ENCODE data around the gene HCN2. TPM values are rescaled to one million over a fixed set of nuclear protein-coding genes. Genes with fewer than 3 reads are reported as not detected.

Gene HCN2
- total and polyA plus RNA-seq, 2 of the 13 experiments (the other 11 are each of a cell fraction or from before 2014, with no cell fraction given) = 0.01 TPM; not detected in 1

DNA sequence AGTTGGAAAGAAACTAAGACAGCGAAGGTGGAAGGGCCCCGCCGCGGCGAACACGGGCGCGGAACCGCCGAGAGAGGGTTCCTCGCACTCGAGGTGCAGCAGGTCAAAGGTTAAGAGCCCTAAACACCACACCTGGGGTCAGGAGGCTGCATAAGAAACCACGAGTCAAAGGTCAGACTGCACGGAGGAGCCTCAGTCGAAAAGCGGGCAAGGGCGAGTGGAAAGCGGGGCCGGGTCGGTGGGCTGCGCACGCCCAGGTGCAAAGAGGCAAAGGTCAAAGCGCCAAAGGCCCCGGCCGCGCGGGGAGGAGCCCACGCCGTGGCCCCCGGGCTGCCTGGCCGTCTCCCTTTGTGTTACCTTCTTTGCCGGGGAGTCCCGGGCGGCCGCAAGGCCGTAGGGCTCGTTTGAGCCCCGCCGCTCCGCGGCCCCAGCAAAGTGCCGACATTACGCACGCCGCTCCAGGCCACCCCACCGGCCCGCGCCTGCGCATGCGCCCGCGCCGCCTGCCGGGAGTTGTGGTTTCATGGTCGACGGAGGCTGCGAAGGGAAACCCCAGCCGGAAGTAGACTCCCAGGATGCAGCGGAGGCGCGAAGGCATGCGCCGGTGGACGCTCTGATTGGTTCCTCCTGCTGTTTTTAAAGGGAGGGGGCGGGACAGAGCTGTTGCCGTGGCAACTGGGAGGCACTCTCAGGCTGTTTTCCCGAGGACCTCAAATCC lies 43.5 kb downstream of the HCN2 start, which contains the start of gene POLRMT (continued):
- TF ChIP-seq, protein P1, sequence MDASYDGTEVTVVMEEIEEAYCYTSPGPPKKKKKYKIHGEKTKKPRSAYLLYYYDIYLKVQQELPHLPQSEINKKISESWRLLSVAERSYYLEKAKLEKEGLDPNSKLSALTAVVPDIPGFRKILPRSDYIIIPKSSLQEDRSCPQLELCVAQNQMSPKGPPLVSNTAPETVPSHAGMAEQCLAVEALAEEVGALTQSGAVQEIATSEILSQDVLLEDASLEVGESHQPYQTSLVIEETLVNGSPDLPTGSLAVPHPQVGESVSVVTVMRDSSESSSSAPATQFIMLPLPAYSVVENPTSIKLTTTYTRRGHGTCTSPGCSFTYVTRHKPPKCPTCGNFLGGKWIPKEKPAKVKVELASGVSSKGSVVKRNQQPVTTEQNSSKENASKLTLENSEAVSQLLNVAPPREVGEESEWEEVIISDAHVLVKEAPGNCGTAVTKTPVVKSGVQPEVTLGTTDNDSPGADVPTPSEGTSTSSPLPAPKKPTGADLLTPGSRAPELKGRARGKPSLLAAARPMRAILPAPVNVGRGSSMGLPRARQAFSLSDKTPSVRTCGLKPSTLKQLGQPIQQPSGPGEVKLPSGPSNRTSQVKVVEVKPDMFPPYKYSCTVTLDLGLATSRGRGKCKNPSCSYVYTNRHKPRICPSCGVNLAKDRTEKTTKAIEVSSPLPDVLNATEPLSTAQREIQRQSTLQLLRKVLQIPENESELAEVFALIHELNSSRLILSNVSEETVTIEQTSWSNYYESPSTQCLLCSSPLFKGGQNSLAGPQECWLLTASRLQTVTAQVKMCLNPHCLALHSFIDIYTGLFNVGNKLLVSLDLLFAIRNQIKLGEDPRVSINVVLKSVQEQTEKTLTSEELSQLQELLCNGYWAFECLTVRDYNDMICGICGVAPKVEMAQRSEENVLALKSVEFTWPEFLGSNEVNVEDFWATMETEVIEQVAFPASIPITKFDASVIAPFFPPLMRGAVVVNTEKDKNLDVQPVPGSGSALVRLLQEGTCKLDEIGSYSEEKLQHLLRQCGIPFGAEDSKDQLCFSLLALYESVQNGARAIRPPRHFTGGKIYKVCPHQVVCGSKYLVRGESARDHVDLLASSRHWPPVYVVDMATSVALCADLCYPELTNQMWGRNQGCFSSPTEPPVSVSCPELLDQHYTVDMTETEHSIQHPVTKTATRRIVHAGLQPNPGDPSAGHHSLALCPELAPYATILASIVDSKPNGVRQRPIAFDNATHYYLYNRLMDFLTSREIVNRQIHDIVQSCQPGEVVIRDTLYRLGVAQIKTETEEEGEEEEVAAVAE (CRISPR knock-in tag; IDR thresholded peaks at IDR 0.05; ENCODE audit: borderline replicate concordance) = no peak
- TF ChIP-seq RBM39 (IDR thresholded peaks at IDR 0.05; ENCODE audit: low read depth, low read length, poor library complexity, severe bottlenecking) (no peak), TBP (CRISPR knock-in tag; IDR thresholded peaks at IDR 0.05) (no peak), IKZF1 (IDR thresholded peaks at IDR 0.05) (no peak), BRCA1 (CRISPR knock-in tag; IDR thresholded peaks at IDR 0.05) (0 out of 2 replicates have a peak, but pooled peaks have one; percentile 69), ZSCAN31 (CRISPR knock-in tag; IDR thresholded peaks at IDR 0.05; ENCODE audit: low read depth) (peak; percentile 75), MED8 (CRISPR knock-in tag; IDR thresholded peaks at IDR 0.05; ENCODE audit: insufficient replicate concordance) (no peak), MAFF (IDR thresholded peaks at IDR 0.05; ENCODE audit: low read depth, low read length) (0 out of 2 replicates have a peak, but pooled peaks have one; percentile 14), ZBTB7B (CRISPR knock-in tag; IDR thresholded peaks at IDR 0.05) (no peak), MTF1 (CRISPR knock-in tag; IDR thresholded peaks at IDR 0.05) (peak; percentile 72; the same call in 1 of the 2 replicates)
- TF ChIP-seq, protein P2, sequence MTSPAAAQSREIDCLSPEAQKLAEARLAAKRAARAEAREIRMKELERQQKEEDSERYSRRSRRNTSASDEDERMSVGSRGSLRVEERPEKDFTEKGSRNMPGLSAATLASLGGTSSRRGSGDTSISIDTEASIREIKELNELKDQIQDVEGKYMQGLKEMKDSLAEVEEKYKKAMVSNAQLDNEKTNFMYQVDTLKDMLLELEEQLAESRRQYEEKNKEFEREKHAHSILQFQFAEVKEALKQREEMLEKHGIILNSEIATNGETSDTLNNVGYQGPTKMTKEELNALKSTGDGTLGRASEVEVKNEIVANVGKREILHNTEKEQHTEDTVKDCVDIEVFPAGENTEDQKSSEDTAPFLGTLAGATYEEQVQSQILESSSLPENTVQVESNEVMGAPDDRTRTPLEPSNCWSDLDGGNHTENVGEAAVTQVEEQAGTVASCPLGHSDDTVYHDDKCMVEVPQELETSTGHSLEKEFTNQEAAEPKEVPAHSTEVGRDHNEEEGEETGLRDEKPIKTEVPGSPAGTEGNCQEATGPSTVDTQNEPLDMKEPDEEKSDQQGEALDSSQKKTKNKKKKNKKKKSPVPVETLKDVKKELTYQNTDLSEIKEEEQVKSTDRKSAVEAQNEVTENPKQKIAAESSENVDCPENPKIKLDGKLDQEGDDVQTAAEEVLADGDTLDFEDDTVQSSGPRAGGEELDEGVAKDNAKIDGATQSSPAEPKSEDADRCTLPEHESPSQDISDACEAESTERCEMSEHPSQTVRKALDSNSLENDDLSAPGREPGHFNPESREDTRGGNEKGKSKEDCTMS (CRISPR knock-in tag; conservative IDR thresholded peaks at IDR 0.05) = no peak; the same call in 1 of the 2 replicates
- TF ChIP-seq, protein P3, sequence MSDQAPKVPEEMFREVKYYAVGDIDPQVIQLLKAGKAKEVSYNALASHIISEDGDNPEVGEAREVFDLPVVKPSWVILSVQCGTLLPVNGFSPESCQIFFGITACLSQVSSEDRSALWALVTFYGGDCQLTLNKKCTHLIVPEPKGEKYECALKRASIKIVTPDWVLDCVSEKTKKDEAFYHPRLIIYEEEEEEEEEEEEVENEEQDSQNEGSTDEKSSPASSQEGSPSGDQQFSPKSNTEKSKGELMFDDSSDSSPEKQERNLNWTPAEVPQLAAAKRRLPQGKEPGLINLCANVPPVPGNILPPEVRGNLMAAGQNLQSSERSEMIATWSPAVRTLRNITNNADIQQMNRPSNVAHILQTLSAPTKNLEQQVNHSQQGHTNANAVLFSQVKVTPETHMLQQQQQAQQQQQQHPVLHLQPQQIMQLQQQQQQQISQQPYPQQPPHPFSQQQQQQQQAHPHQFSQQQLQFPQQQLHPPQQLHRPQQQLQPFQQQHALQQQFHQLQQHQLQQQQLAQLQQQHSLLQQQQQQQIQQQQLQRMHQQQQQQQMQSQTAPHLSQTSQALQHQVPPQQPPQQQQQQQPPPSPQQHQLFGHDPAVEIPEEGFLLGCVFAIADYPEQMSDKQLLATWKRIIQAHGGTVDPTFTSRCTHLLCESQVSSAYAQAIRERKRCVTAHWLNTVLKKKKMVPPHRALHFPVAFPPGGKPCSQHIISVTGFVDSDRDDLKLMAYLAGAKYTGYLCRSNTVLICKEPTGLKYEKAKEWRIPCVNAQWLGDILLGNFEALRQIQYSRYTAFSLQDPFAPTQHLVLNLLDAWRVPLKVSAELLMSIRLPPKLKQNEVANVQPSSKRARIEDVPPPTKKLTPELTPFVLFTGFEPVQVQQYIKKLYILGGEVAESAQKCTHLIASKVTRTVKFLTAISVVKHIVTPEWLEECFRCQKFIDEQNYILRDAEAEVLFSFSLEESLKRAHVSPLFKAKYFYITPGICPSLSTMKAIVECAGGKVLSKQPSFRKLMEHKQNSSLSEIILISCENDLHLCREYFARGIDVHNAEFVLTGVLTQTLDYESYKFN (CRISPR knock-in tag; conservative IDR thresholded peaks at IDR 0.05) = no peak
- TF ChIP-seq, protein P4, sequence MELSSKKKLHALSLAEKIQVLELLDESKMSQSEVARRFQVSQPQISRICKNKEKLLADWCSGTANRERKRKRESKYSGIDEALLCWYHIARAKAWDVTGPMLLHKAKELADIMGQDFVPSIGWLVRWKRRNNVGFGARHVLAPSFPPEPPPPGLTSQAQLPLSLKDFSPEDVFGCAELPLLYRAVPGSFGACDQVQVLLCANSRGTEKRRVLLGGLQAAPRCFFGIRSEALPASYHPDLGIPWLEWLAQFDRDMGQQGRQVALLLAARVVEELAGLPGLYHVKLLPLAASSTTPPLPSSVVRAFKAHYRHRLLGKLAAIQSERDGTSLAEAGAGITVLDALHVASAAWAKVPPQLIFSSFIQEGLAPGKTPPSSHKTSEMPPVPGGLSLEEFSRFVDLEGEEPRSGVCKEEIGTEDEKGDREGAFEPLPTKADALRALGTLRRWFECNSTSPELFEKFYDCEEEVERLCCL (CRISPR knock-in tag; IDR thresholded peaks at IDR 0.05; ENCODE audit: borderline replicate concordance) = no peak
- TF ChIP-seq, protein P5, sequence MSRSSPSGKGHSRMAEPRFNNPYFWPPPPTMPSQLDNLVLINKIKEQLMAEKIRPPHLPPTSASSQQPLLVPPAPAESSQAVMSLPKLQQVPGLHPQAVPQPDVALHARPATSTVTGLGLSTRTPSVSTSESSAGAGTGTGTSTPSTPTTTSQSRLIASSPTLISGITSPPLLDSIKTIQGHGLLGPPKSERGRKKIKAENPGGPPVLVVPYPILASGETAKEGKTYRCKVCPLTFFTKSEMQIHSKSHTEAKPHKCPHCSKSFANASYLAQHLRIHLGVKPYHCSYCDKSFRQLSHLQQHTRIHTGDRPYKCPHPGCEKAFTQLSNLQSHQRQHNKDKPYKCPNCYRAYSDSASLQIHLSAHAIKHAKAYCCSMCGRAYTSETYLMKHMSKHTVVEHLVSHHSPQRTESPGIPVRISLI (CRISPR knock-in tag; IDR thresholded peaks at IDR 0.05; ENCODE audit: borderline replicate concordance) = no peak

All from HepG2 (cell line).